RWPE2 (cell line): Measurements from ENCODE around the gene GPT2.
A peak's percentile ranks its signal among the peaks of the same experiment; 100 is the strongest.
"Not testable (repeated sequence)": the region's sequence is repeated elsewhere in the genome, so short reads cannot be mapped to it uniquely, and the experiment has no call there.

Source experiments
- ATAC-seq: fragments of 200-7000 bp; cut with Tn5 transposase; 3 replicates; pipeline ENCODE4 v1.9.1; 2021; ENCODE audit warnings: low read depth
- DNase-seq: peaks from one replicate; pipeline ENCODE4 v3.0.0-alpha.2; 2020; ENCODE audit warnings: low spot score
- H3K27ac ChIP-seq: fragments of 450-650 bp; 2 replicates; pipeline ENCODE4 v1.5.1; 2017; ENCODE audit warnings: mild to moderate bottlenecking; ENCODE audit not compliant: poor library complexity, severe bottlenecking
- H3K27me3 ChIP-seq: fragments of 250-450 bp; sonication (Bioruptor Pico); 2 replicates; pipeline ENCODE4 v1.5.1; 2021; ENCODE audit warnings: mild to moderate bottlenecking, moderate library complexity; ENCODE audit not compliant: insufficient read depth, poor library complexity, severe bottlenecking
- H3K36me3 ChIP-seq: fragments of 250-450 bp; sonication (Bioruptor Pico); 2 replicates; pipeline ENCODE4 v1.5.1; 2020; ENCODE audit warnings: low read depth, mild to moderate bottlenecking, moderate library complexity
- H3K4me1 ChIP-seq: fragments of 250-450 bp; sonication (Bioruptor Pico); 2 replicates; pipeline ENCODE4 v1.5.1; 2021; ENCODE audit warnings: mild to moderate bottlenecking, moderate library complexity; ENCODE audit not compliant: insufficient read depth, poor library complexity, severe bottlenecking
- H3K4me3 ChIP-seq: fragments of 250-450 bp; sonication (Bioruptor Pico); 2 replicates; pipeline ENCODE4 v1.5.1; 2021; ENCODE audit warnings: mild to moderate bottlenecking, moderate library complexity; ENCODE audit not compliant: severe bottlenecking
- H3K9me3 ChIP-seq: fragments of 250-450 bp; sonication (Bioruptor Pico); 2 replicates; pipeline ENCODE4 v1.5.1; 2021; ENCODE audit warnings: mild to moderate bottlenecking, moderate library complexity; ENCODE audit not compliant: severe bottlenecking
- CTCF ChIP-seq: fragments of 450-650 bp; IDR thresholded peaks from one replicate; pipeline ENCODE4 v1.5.1; 2017; ENCODE audit warnings: mild to moderate bottlenecking, moderate library complexity; ENCODE audit not compliant: poor library complexity, severe bottlenecking

The GPT2 gene

GRCh38 chr16:46929378-46930332 is 45.5 kb downstream of the GPT2 start:
- ATAC-seq: peak; percentile 60
- H3K4me1 ChIP-seq: no peaks in the 10 kb centered on the region
- H3K27me3 ChIP-seq: no peaks in the 10 kb centered on the region
- no peak for DNase-seq
- no peak overlapping the region for H3K27ac ChIP-seq
- H3K4me3 ChIP-seq: no peak overlapping the region
- TF ChIP-seq CTCF: peak; percentile 86
- peaks cover 42% of the 10 kb centered on the region for H3K36me3 ChIP-seq
- no peaks in the 10 kb centered on the region for H3K9me3 ChIP-seq

- Histone ChIP-seq H3K9me3 (no peaks in the 10 kb centered on the region), H3K36me3 (peaks cover 34% of the 10 kb centered on the region), H3K27me3 (no peaks in the 10 kb centered on the region), H3K4me3 (no peak overlapping the region), H3K4me1 (no peaks in the 10 kb centered on the region), H3K27ac (no peak overlapping the region)
- DNase-seq (no peak), ATAC-seq (no peak)
- TF ChIP-seq CTCF: no peak
Measured at GRCh38 chr16:46930861-46931260, 46.7 kb downstream of the GPT2 start.

- 0 out of 3 replicates have a peak, but pooled peaks have one; percentile 15 for ATAC-seq
- peaks cover 22% of the 10 kb centered on the region for H3K36me3 ChIP-seq
- H3K27me3 ChIP-seq: no peaks in the 10 kb centered on the region
- no peaks in the 10 kb centered on the region for H3K9me3 ChIP-seq
- DNase-seq: no peak
- no peak overlapping the region for H3K27ac ChIP-seq
- H3K4me3 ChIP-seq: no peak overlapping the region
- H3K4me1 ChIP-seq: no peaks in the 10 kb centered on the region
- no peak for TF ChIP-seq CTCF
Measured at GRCh38 chr16:46932802-46933201, 48.6 kb downstream of the GPT2 start.

GRCh38 chr16:46937536-46937935 is 53.4 kb downstream of the GPT2 start:
- H3K27ac ChIP-seq: no peak overlapping the region
- ATAC-seq (no peak), DNase-seq (no peak)
- TF ChIP-seq CTCF: no peak
- H3K4me3 ChIP-seq: no peak overlapping the region
- H3K9me3 ChIP-seq: no peaks in the 10 kb centered on the region
- H3K4me1 ChIP-seq: no peaks in the 10 kb centered on the region
- H3K36me3 ChIP-seq: no peaks in the 10 kb centered on the region
- no peaks in the 10 kb centered on the region for H3K27me3 ChIP-seq

GRCh38 chr16:46944713-46945112 is 60.6 kb downstream of the GPT2 start:
- H3K27ac ChIP-seq, H3K4me1 ChIP-seq, H3K27me3 ChIP-seq, H3K9me3 ChIP-seq, H3K4me3 ChIP-seq, ATAC-seq, DNase-seq, H3K36me3 ChIP-seq: not testable (repeated sequence)
